Measurements from ENCODE around the gene EVL. TPM values are rescaled to one million over a fixed set of nuclear protein-coding genes. Genes with fewer than 3 reads are reported as not detected.

Gene EVL
- total and polyA plus RNA-seq, 5 donors: 46.6 to 74.8 (median 71.5) TPM

- H3K27me3 ChIP-seq (ENCODE audit: control insufficient read depth, insufficient read depth): no peaks in the 10 kb centered on the region
- H3K4me3 ChIP-seq (ENCODE audit: low read length): no peak overlapping the region
- peaks cover 2% of the 10 kb centered on the region for H3K4me1 ChIP-seq (ENCODE audit: control insufficient read depth, insufficient read depth, low read length)
- intact Hi-C loops (cut with DNase I): no loop called here
- ATAC-seq: peak; percentile 74 to 89
- H3K27ac ChIP-seq (ENCODE audit: low read length): peak overlapping the region; percentile 15
- 35% methylated on average over 14 of the region's 14 CpGs for WGBS
- H3K9me3 ChIP-seq (ENCODE audit: control insufficient read depth, low read length): no peaks in the 10 kb centered on the region
- DNase-seq: peak; percentile 78 to 86 (median 83)
Measured at GRCh38 chr14:100142073-100143040, 77.1 kb downstream of the EVL start.

- ATAC-seq: no peak
- WGBS: 96% methylated on average over 18 of the region's 18 CpGs
- intact Hi-C loops (cut with DNase I): no loop called here
- H3K9me3 ChIP-seq (ENCODE audit: control insufficient read depth, low read length): no peaks in the 10 kb centered on the region
- no peak for DNase-seq
- no peak overlapping the region for H3K4me3 ChIP-seq (ENCODE audit: low read length)
- peaks cover 2% of the 10 kb centered on the region for H3K4me1 ChIP-seq (ENCODE audit: control insufficient read depth, insufficient read depth, low read length)
- H3K27ac ChIP-seq (ENCODE audit: low read length): no peak overlapping the region
- no peaks in the 10 kb centered on the region for H3K27me3 ChIP-seq (ENCODE audit: control insufficient read depth, insufficient read depth)
Measured at GRCh38 chr14:100143523-100143922, 78.3 kb downstream of the EVL start.

- Histone ChIP-seq H3K9me3 (ENCODE audit: control insufficient read depth, low read length) (no peaks in the 10 kb centered on the region), H3K27ac (ENCODE audit: low read length) (no peak overlapping the region), H3K4me3 (ENCODE audit: low read length) (no peak overlapping the region), H3K27me3 (ENCODE audit: control insufficient read depth, insufficient read depth) (no peaks in the 10 kb centered on the region), H3K4me1 (ENCODE audit: control insufficient read depth, insufficient read depth, low read length) (peaks cover 2% of the 10 kb centered on the region)
- ATAC-seq: no peak
- intact Hi-C loops (cut with DNase I): no loop called here
- WGBS: 93% methylated on average over 23 of the region's 23 CpGs
- DNase-seq: no peak
Measured at GRCh38 chr14:100143934-100144333, 78.7 kb downstream of the EVL start.

GRCh38 chr14:100144645-100144995 lies 79.4 kb downstream of the EVL start:
- 41% methylated on average over 4 of the region's 4 CpGs for WGBS
- H3K4me3 ChIP-seq (ENCODE audit: low read length): no peak overlapping the region
- intact Hi-C loops (cut with DNase I): no loop called here
- H3K4me1 ChIP-seq (ENCODE audit: control insufficient read depth, insufficient read depth, low read length): peaks cover 2% of the 10 kb centered on the region
- H3K27me3 ChIP-seq (ENCODE audit: control insufficient read depth, insufficient read depth): no peaks in the 10 kb centered on the region
- H3K27ac ChIP-seq (ENCODE audit: low read length): no peak overlapping the region
- DNase-seq (peak in 1 of 3 donors; percentile 19), ATAC-seq (no peak)
- no peaks in the 10 kb centered on the region for H3K9me3 ChIP-seq (ENCODE audit: control insufficient read depth, low read length)

- ATAC-seq (peak; percentile 30 to 36), DNase-seq (peak; percentile 45 to 78 (median 78))
- Histone ChIP-seq H3K4me3 (ENCODE audit: low read length) (no peak overlapping the region), H3K27ac (ENCODE audit: low read length) (no peak overlapping the region), H3K27me3 (ENCODE audit: control insufficient read depth, insufficient read depth) (no peaks in the 10 kb centered on the region), H3K9me3 (ENCODE audit: control insufficient read depth, low read length) (no peaks in the 10 kb centered on the region), H3K4me1 (ENCODE audit: control insufficient read depth, insufficient read depth, low read length) (peaks cover 2% of the 10 kb centered on the region)
- 72% methylated on average over 18 of the region's 18 CpGs for WGBS
- intact Hi-C loops (cut with DNase I): no loop called here
Measured at GRCh38 chr14:100144996-100145646, 79.9 kb downstream of the EVL start.

GRCh38 chr14:100145682-100146464 lies 80.7 kb downstream of the EVL start:
- 84% methylated on average over 27 of the region's 27 CpGs for WGBS
- peak in 1 of 3 donors; percentile 54 for DNase-seq
- Histone ChIP-seq H3K4me1 (ENCODE audit: control insufficient read depth, insufficient read depth, low read length) (peaks cover 2% of the 10 kb centered on the region), H3K9me3 (ENCODE audit: control insufficient read depth, low read length) (no peaks in the 10 kb centered on the region), H3K4me3 (ENCODE audit: low read length) (no peak overlapping the region), H3K27ac (ENCODE audit: low read length) (no peak overlapping the region), H3K27me3 (ENCODE audit: control insufficient read depth, insufficient read depth) (no peaks in the 10 kb centered on the region)
- ATAC-seq: no peak
- intact Hi-C loops (cut with DNase I): no loop called here

- peaks cover 2% of the 10 kb centered on the region for H3K4me1 ChIP-seq (ENCODE audit: control insufficient read depth, insufficient read depth, low read length)
- DNase-seq: peak in 1 of 3 donors; percentile 54
- no peak overlapping the region for H3K27ac ChIP-seq (ENCODE audit: low read length)
- no peak overlapping the region for H3K4me3 ChIP-seq (ENCODE audit: low read length)
- no peaks in the 10 kb centered on the region for H3K9me3 ChIP-seq (ENCODE audit: control insufficient read depth, low read length)
- no peak for ATAC-seq
- intact Hi-C loops (cut with DNase I): no loop called here
- H3K27me3 ChIP-seq (ENCODE audit: control insufficient read depth, insufficient read depth): no peaks in the 10 kb centered on the region
- WGBS: 85% methylated on average over 29 of the region's 29 CpGs
Measured at GRCh38 chr14:100146531-100147091, 81.4 kb downstream of the EVL start.

- H3K4me1 ChIP-seq (ENCODE audit: control insufficient read depth, insufficient read depth, low read length): peaks cover 2% of the 10 kb centered on the region
- no peak overlapping the region for H3K4me3 ChIP-seq (ENCODE audit: low read length)
- no peak overlapping the region for H3K27ac ChIP-seq (ENCODE audit: low read length)
- no peaks in the 10 kb centered on the region for H3K27me3 ChIP-seq (ENCODE audit: control insufficient read depth, insufficient read depth)
- ATAC-seq: no peak
- H3K9me3 ChIP-seq (ENCODE audit: control insufficient read depth, low read length): no peaks in the 10 kb centered on the region
- DNase-seq: peak in 1 of 3 donors; percentile 72
- intact Hi-C loops (cut with DNase I): no loop called here
- WGBS: 61% methylated on average over 20 of the region's 20 CpGs
Measured at GRCh38 chr14:100147181-100147631, 82.0 kb downstream of the EVL start.

GRCh38 chr14:100147691-100148464 lies 82.7 kb downstream of the EVL start:
- Histone ChIP-seq H3K27me3 (ENCODE audit: control insufficient read depth, insufficient read depth) (no peaks in the 10 kb centered on the region), H3K4me3 (ENCODE audit: low read length) (no peak overlapping the region), H3K9me3 (ENCODE audit: control insufficient read depth, low read length) (no peaks in the 10 kb centered on the region), H3K27ac (ENCODE audit: low read length) (no peak overlapping the region), H3K4me1 (ENCODE audit: control insufficient read depth, insufficient read depth, low read length) (no peaks in the 10 kb centered on the region)
- intact Hi-C loops (cut with DNase I): no loop called here
- 74% methylated on average over 28 of the region's 28 CpGs for WGBS
- ATAC-seq: no peak
- DNase-seq: peak in 2 of 3 donors; percentile 43 to 45

Measured in right cardiac atrium (tissue), 5 donors.